Suprapubic skin (tissue), 4 donors: ENCODE measurements around the gene TCEA2. TPM values are rescaled to one million over a fixed set of nuclear protein-coding genes. Genes with fewer than 3 reads are reported as not detected.
A peak's percentile ranks its signal among the peaks of the same experiment; 100 is the strongest.

Source experiments
- DNase-seq, 2 donors: peaks; one replicate each; pipeline ENCODE4 v3.0.0-alpha.2; 2019; ENCODE audit warnings: low spot score in 2 of 2
- H3K27ac ChIP-seq: fragments of 200-600 bp; sonication (generic); one replicate; pipeline ENCODE4 v1.5.1; 2019
- H3K27me3 ChIP-seq: fragments of 200-600 bp; sonication (generic); one replicate; pipeline ENCODE4 v1.5.1; 2019
- H3K36me3 ChIP-seq: fragments of 200-600 bp; sonication (generic); one replicate; pipeline ENCODE4 v1.5.1; 2019
- H3K4me1 ChIP-seq: fragments of 200-600 bp; sonication (generic); one replicate; pipeline ENCODE4 v1.5.1; 2019
- H3K4me3 ChIP-seq: fragments of 200-600 bp; sonication (generic); one replicate; pipeline ENCODE4 v1.5.1; 2019; ENCODE audit warnings: mild to moderate bottlenecking
- H3K9me3 ChIP-seq: fragments of 200-600 bp; sonication (generic); one replicate; pipeline ENCODE4 v1.5.1; 2019
- CTCF ChIP-seq, 2 donors: fragments of 200-600 bp in 1 of 2; fragments of 450-650 bp in 1 of 2; sonication (generic) in 1 of 2; IDR thresholded peaks; one replicate each; pipeline ENCODE4 v1.5.1; 2016 to 2019; ENCODE audit warnings: antibody characterized with exemption in 2 of 2, mild to moderate bottlenecking in 1 of 2, moderate library complexity in 1 of 2
- EP300 ChIP-seq: sonication (generic); formaldehyde crosslinking; IDR thresholded peaks from one replicate; pipeline ENCODE4 v1.6.1; 2017; ENCODE audit warnings: antibody characterized with exemption
- POLR2A ChIP-seq, 2 donors: fragments of 450-650 bp; IDR thresholded peaks; one replicate each; pipeline ENCODE4 v1.6.1; 2017; ENCODE audit warnings: antibody characterized with exemption in 2 of 2, mild to moderate bottlenecking in 2 of 2, moderate library complexity in 2 of 2
- POLR2AphosphoS5 ChIP-seq, 3 donors: sonication (generic); formaldehyde crosslinking; IDR thresholded peaks; one replicate each; pipeline ENCODE4 v1.6.1; 2017; ENCODE audit warnings: antibody characterized with exemption in 3 of 3
- WGBS: methylation state at CpG from one replicate; pipeline ENCODE4 v1.1.5; 2018; 5-methylcytosine and 5-hydroxymethylcytosine counted together
- total RNA-seq, 4 donors: library from RNA; depleted of rRNA; stranded (reverse); fragments of >200 nt; gene quantifications; one replicate each; pipeline ENCODE4 v1.1.0, GENCODE V29; 2016

The TCEA2 gene
- total RNA-seq, 4 donors from 2014 or later, result 8.6 to 27.9 (median 13.2) TPM

- no peak overlapping the region for H3K27ac ChIP-seq
- no peak for DNase-seq
- no peak overlapping the region for H3K4me3 ChIP-seq
- no peak for TF ChIP-seq POLR2A (IDR thresholded peaks at IDR 0.05)
- TF ChIP-seq POLR2AphosphoS5 (IDR thresholded peaks at IDR 0.05), result no peak
- TF ChIP-seq CTCF (IDR thresholded peaks at IDR 0.05), result no peak
- TF ChIP-seq EP300, result no peak
- H3K36me3 ChIP-seq, result peaks cover 25% of the 10 kb centered on the region
- H3K27me3 ChIP-seq, result peaks cover 33% of the 10 kb centered on the region
- WGBS, result 90% methylated on average over 3 of the region's 3 CpGs
- H3K9me3 ChIP-seq, result no peaks in the 10 kb centered on the region
- H3K4me1 ChIP-seq, result peaks cover 43% of the 10 kb centered on the region
Observed at GRCh38 chr20:64037199-64037497, 25.9 kb upstream of the TCEA2 start.

GRCh38 chr20:64037498-64038213, 25.3 kb upstream of the TCEA2 start:
- Histone ChIP-seq H3K4me3 (peak overlapping the region; percentile 56), H3K27ac (no peak overlapping the region), H3K36me3 (peaks cover 20% of the 10 kb centered on the region), H3K4me1 (peaks cover 47% of the 10 kb centered on the region), H3K27me3 (peaks cover 36% of the 10 kb centered on the region), H3K9me3 (no peaks in the 10 kb centered on the region)
- DNase-seq, result no peak
- 29% methylated on average over 8 of the region's 36 CpGs for WGBS
- TF ChIP-seq CTCF (IDR thresholded peaks at IDR 0.05) (no peak), POLR2AphosphoS5 (IDR thresholded peaks at IDR 0.05) (no peak), EP300 (no peak), POLR2A (IDR thresholded peaks at IDR 0.05) (no peak)

- Histone ChIP-seq H3K36me3 (peaks cover 14% of the 10 kb centered on the region), H3K9me3 (no peaks in the 10 kb centered on the region), H3K4me1 (peaks cover 47% of the 10 kb centered on the region), H3K27me3 (peaks cover 36% of the 10 kb centered on the region), H3K27ac (no peak overlapping the region), H3K4me3 (peak overlapping the region; percentile 56)
- no peak for DNase-seq
- TF ChIP-seq EP300, result no peak
- no peak for TF ChIP-seq CTCF (IDR thresholded peaks at IDR 0.05)
- no peak for TF ChIP-seq POLR2AphosphoS5 (IDR thresholded peaks at IDR 0.05)
- TF ChIP-seq POLR2A (IDR thresholded peaks at IDR 0.05), result no peak
- WGBS, result 0% methylated on average over 1 of the region's 30 CpGs
Observed at GRCh38 chr20:64038224-64038564, 24.8 kb upstream of the TCEA2 start.

- peak in 1 of 2 donors; percentile 88 for DNase-seq
- Histone ChIP-seq H3K27ac (no peak overlapping the region), H3K4me1 (peaks cover 47% of the 10 kb centered on the region), H3K9me3 (no peaks in the 10 kb centered on the region), H3K36me3 (peaks cover 11% of the 10 kb centered on the region), H3K27me3 (peaks cover 36% of the 10 kb centered on the region), H3K4me3 (peak overlapping the region; percentile 56)
- 2% methylated on average over 19 of the region's 91 CpGs for WGBS
- TF ChIP-seq EP300, result no peak
- peak; percentile 13 to 70 for TF ChIP-seq CTCF (IDR thresholded peaks at IDR 0.05)
- no peak for TF ChIP-seq POLR2AphosphoS5 (IDR thresholded peaks at IDR 0.05)
- TF ChIP-seq POLR2A (IDR thresholded peaks at IDR 0.05), result no peak
Observed at GRCh38 chr20:64038565-64039292, 24.3 kb upstream of the TCEA2 start.

GRCh38 chr20:64039293-64040160, 23.5 kb upstream of the TCEA2 start:
- Histone ChIP-seq H3K4me1 (peaks cover 51% of the 10 kb centered on the region), H3K27ac (no peak overlapping the region), H3K36me3 (peaks cover 5% of the 10 kb centered on the region), H3K4me3 (peak overlapping the region; percentile 56), H3K9me3 (no peaks in the 10 kb centered on the region), H3K27me3 (peaks cover 36% of the 10 kb centered on the region)
- TF ChIP-seq EP300, result no peak
- no peak for TF ChIP-seq POLR2AphosphoS5 (IDR thresholded peaks at IDR 0.05)
- TF ChIP-seq CTCF (IDR thresholded peaks at IDR 0.05), result no peak
- TF ChIP-seq POLR2A (IDR thresholded peaks at IDR 0.05), result no peak
- WGBS, result 21% methylated on average over 17 of the region's 17 CpGs
- DNase-seq, result no peak
